Activated naive CD4-positive, alpha-beta T cell (primary cell): ENCODE measurements around the gene ZSCAN10.
"Not testable (repeated sequence)": the region's sequence is repeated elsewhere in the genome, so short reads cannot be mapped to it uniquely, and the experiment has no call there.

Experiments used
- DNase-seq, 4 experiments: peaks; one replicate each; lab custom pipeline; 2025; lab: John Stamatoyannopoulos, UW

ZSCAN10 gene

GRCh38 chr16:3063625-3064386, 35.3 kb downstream of the ZSCAN10 start:
- no peak for DNase-seq

DNA sequence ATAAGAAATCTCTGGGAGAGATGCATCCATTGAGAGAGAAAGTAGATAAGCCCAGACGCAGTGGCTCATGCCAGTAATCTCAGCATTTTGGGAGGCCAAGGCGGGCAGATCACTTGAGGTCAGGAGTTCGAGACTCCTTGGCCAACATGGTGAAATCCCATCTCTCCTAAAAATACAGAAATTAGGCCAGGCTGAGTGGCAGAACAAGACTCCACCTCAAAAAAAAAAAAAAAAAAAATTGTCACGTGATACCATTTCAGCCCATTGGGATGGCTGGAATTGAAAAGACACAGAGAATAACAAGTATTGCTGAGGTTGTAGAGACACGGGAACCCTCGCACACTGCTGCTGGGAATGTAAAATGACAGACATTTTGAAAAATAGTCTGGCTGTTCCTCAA, 36.5 kb downstream of the ZSCAN10 start:
- DNase-seq, result no peak

DNA sequence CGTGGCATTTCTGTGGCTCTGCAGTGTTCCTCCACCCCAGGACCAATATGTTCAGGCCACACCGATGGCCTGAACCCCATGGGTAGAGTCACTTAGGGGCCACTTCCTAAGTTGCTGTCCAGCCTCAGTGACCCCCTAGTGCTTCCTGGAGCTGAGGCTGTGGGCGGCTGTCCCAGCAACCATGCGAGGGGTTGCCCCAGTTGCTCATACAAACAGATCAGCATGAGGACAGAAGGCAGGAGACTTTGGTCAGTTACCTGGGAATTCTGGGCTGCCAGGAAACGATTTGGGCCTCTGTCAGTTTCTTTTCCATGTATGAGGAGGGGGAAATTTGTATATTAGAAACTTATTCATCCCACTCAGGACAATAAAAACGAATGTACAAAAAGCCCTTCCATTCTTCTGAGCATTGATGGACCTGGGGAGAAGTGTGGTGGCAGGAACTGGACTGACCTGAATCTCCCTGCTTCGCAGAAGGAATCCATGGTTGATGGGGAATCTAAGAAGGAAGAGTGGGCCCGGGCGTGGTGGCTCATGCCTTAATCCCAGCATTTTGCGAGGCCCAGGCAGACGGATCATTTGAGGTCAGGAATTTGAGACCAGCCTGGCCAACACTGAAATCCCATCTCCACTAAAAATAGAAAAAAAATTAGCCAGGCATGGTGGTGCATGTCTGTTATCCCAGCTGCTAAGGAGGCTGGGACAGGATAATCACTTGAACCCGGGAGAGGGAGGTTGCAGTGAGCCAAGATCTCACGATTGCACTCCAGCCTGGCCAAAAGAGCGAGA, 38.6 kb downstream of the ZSCAN10 start:
- no peak for DNase-seq

DNA sequence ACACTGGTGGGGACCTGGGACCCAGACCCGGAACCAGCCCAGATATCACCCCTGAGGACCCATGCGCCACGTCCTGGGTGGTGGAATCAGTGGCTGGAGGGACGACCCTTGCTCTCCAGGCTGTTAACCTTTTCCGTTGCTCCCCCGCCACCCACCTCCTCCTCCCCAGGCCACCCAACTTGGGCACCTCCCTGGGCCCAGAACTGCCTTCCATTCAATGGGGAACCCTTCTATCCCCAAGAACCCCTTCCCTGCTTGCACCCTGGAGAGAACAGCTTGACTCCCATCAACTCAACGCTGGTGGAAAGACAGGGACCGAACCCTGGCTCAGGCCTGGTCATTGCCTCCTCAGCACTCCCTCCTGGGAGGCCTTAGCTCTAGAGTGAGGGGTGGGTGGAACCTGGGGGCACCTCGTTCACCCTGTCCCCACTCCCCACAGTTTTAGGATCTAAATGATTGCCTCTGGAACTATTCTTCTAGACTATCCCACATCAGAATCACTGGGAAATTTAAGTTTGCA, 39.3 kb downstream of the ZSCAN10 start:
- DNase-seq, result no peak

- DNase-seq, result peak; percentile 64 to 86 (median 72)
Measured at GRCh38 chr16:3059041-3059722, 39.9 kb downstream of the ZSCAN10 start.

GRCh38 chr16:3058139-3059030, 40.7 kb downstream of the ZSCAN10 start:
- DNase-seq, result peak in 1 of 4 experiments; percentile 43

GRCh38 chr16:3057181-3058138, 41.6 kb downstream of the ZSCAN10 start:
- DNase-seq, result no peak

- DNase-seq, result no peak
Measured at GRCh38 chr16:3056336-3057180, 42.5 kb downstream of the ZSCAN10 start.

GRCh38 chr16:3055734-3056115, 43.4 kb downstream of the ZSCAN10 start:
- not testable (repeated sequence) for DNase-seq

- DNase-seq, result no peak
Measured at GRCh38 chr16:3054965-3055733, 43.9 kb downstream of the ZSCAN10 start.

- DNase-seq, result not testable (repeated sequence)
Measured at GRCh38 chr16:3053330-3053710, 45.8 kb downstream of the ZSCAN10 start.

DNA sequence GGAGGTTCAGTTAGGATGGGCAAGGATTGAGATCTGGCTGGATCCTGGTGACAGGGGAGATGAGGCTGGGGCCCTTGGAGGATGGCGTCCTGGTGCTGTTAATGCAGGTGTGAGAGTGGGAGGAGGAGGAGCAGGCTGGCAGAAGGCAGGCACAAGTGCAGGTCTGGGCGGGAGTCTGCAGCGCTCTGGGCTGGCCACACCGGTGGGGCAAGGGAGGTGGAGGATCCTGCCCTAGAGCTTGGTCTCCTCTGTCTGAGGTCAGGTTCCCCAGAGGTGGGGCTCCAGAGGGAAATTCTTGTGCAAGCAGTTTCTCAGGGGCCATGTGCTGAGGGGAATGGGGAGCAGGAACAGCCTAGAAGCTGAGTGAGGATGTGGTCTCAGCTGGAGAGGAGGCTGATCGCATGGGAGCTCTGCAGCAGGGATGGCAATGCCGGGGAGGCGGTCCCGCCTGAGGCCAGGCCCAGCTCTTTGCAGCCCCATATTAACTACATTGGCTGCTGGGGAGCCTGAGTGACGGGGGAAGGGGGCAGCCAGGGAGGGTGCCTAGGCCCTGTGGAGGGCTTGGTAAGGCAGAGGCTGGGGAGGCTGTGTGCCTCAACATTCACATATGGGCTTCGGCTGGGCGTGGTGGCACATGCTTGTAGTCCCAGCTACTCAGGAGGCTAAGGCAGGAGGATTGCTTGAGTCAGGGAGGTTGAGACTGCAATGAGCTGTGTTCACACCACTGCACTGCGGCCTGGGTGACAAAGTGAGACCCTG, 46.3 kb downstream of the ZSCAN10 start:
- DNase-seq, result not testable (repeated sequence)

GRCh38 chr16:3051494-3051893, 47.6 kb downstream of the ZSCAN10 start:
- no peak for DNase-seq

DNA sequence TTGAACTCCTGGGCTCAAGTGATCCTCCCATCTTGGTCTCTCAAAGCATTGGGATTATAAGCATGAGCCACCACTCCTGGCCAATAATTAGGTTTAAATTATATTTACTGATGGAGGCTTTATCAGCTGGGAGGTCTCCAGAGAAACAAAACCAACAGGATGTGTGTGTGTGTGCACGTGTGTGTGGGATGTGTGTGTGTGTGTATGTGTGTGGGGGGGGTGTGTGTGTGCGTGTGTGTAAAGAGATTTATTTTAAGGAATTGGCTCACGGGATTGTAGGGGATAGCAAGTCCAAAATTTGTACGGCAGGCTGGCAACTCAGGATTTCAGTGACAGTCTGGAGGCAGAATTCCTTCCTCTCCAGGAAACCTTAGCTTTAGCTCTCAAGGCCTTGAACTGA, 48.1 kb downstream of the ZSCAN10 start:
- no peak for DNase-seq

DNA sequence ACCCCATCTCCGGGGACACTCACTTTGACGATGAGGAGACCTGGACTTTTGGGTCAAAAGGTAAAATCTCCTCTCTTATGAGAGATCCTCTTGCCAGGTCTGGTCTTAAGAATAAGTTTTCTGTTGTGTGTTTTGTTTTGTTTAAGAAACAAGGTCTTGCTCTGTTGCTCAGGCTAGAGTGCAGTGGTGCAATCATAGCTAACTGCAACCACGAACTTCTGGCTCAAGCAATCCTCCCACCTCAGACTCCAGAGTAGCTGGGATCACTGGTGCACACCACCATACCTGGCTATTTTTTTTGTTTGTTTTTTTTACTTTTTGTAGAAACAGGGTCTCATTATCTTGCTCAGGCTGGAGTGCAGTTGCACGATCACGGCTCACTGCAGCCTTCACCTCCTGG, 48.6 kb downstream of the ZSCAN10 start:
- DNase-seq, result no peak

DNA sequence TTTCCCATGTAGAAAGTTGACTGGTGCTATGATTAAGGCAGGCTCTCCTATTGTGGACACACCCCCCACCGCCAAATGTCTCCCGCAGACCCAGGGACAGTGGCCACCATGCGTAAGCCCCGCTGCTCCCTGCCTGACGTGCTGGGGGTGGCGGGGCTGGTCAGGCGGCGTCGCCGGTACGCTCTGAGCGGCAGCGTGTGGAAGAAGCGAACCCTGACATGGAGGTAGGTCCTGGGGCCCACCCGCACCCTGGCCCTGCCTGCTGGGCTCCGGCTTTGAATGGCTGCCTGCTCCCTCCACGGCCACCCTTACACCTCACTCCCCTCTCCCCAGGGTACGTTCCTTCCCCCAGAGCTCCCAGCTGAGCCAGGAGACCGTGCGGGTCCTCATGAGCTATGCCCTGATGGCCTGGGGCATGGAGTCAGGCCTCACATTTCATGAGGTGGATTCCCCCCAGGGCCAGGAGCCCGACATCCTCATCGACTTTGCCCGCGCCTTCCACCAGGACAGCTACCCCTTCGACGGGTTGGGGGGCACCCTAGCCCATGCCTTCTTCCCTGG, 49.1 kb downstream of the ZSCAN10 start:
- no peak for DNase-seq

DNA sequence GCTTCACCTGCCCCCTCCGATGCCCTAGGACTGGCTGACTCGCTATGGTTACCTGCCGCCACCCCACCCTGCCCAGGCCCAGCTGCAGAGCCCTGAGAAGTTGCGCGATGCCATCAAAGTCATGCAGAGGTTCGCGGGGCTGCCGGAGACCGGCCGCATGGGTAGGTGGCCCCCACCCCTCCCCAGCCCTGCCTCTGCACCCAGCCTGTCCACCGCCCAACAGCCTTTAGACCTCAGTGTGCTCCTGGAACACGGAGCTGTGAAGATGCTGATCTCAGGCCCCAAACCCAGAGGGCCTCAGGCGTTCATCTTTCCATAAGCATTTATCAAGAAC, 51.7 kb downstream of the ZSCAN10 start:
- no peak for DNase-seq
